Heart left ventricle (tissue), 16 donors: Measurements from ENCODE around the gene TEKTIP1. TPM values are rescaled to one million over a fixed set of nuclear protein-coding genes. Genes with fewer than 3 reads are reported as not detected.

ENCODE experiments used
- ATAC-seq, 4 donors: fragments of 200-7000 bp; cut with Tn5 transposase; one replicate each; pipeline ENCODE4 v1.9.1; 2020 to 2022; ENCODE audit warnings: moderate library complexity in 4 of 4, mild to moderate bottlenecking in 3 of 4, moderate number of reproducible peaks in 1 of 4
- DNase-seq, 5 donors: peaks; one replicate each; pipeline ENCODE4 v3.0.0-alpha.2; 2020
- H3K27ac ChIP-seq, 12 donors: fragments of 200-600 bp; sonication (generic) in 4 of 12; one replicate each; pipeline versions ENCODE4 v1.5.0 to v1.8.0; 2016 to 2022; ENCODE audit warnings: mild to moderate bottlenecking in 2 of 12
- H3K27me3 ChIP-seq, 9 donors: fragments of 200-600 bp; sonication (generic) in 2 of 9; one replicate each; pipeline versions ENCODE4 v1.5.1 to v1.8.0; 2016 to 2022; ENCODE audit warnings: mild to moderate bottlenecking in 3 of 9
- H3K36me3 ChIP-seq, 9 donors: fragments of 200-600 bp; sonication (generic) in 2 of 9; one replicate each; pipeline versions ENCODE4 v1.5.0 to v1.8.0; 2018 to 2022; ENCODE audit warnings: mild to moderate bottlenecking in 2 of 9
- H3K4me1 ChIP-seq, 12 donors: fragments of 200-600 bp; sonication (generic) in 4 of 12; one replicate each; pipeline versions ENCODE4 v1.5.0 to v1.8.0; 2016 to 2022; ENCODE audit warnings: mild to moderate bottlenecking in 3 of 12
- H3K4me3 ChIP-seq, 12 donors: fragments of 200-600 bp; sonication (generic) in 4 of 12; one replicate each; pipeline versions ENCODE4 v1.5.0 to v1.8.0; 2017 to 2022; ENCODE audit warnings: mild to moderate bottlenecking in 9 of 12, moderate library complexity in 4 of 12
- H3K9me3 ChIP-seq, 12 donors: fragments of 200-600 bp; sonication (generic) in 4 of 12; one replicate each; pipeline versions ENCODE4 v1.5.0 to v1.8.0; 2016 to 2022; ENCODE audit warnings: mild to moderate bottlenecking in 1 of 12
- CTCF ChIP-seq, 12 donors: fragments of 200-600 bp; sonication (generic) in 4 of 12; IDR thresholded peaks; one replicate each; pipeline versions ENCODE4 v1.5.0 to v1.8.0; 2018 to 2022; ENCODE audit warnings: antibody characterized with exemption in 12 of 12, mild to moderate bottlenecking in 5 of 12
- POLR2A ChIP-seq, 2 donors: fragments of 450-650 bp; IDR thresholded peaks; one replicate each; pipeline ENCODE4 v1.6.1; 2017; ENCODE audit warnings: antibody characterized with exemption in 2 of 2, mild to moderate bottlenecking in 2 of 2, moderate library complexity in 2 of 2
- WGBS, 4 donors: extraction: QIAGEN DNeasy Blood & Tissue Kit in 2 of 4; methylation state at CpG; one replicate each; pipeline versions ENCODE4 v1.1.5 to v1.1.7; 2013 to 2018; 5-methylcytosine and 5-hydroxymethylcytosine counted together
- intact Hi-C, 10 donors: fragments of 100-400 bp; cut with DNase I; formaldehyde crosslinking; loops; one replicate each; pipeline versions ENCODE4 v1.11.1 to v1.14.2; 2022
- polyA plus RNA-seq, 2 donors: library from polyadenylated mRNA; stranded (reverse); fragments of 200-250 nt; gene quantifications; one replicate each; pipeline ENCODE4 v1.2.3, GENCODE V29; 2013
- total RNA-seq, 9 donors: library from RNA; depleted of rRNA in 2 of 9; stranded (reverse); fragments of >200 nt in 2 of 9; fragmentation: NEBNext Ultra II Directional in 3 of 9; extraction: Animal tissue kit (Norgen Biotek cat#: 25700) in 3 of 9; gene quantifications; one replicate each; pipeline versions ENCODE4 v1.1.0 to v1.2.4, GENCODE V29; 2016 to 2023
- donor health status: ischemic (EF 13 %, LVEDD 7.1; RV severe dilation, severe dysfunction).
- donor health status: healthy with polysubstance abuse.
- donor health status: DM: no; HTN: yes; CAD: no.
- donor health status: DM: no; HTN: no; CAD: no.
- donor health status: ischemic (EF 25% LVEDD 6.9; RV normal size, moderate dysfunction).
- donor health status: ischemic (EF 25% LVEDD 5.7; RV mildly dilated, moderate dysfunction).
- donor health status: healthy.
- donor health status: DM: yes; HTN: yes; CAD: no.
- donor health status: ischemic (EF 35%, LVEDD 5.7; RV mildly dilated, moderate dysfunction).
- donor health status: nonischemic (EF 11% LVEDD 7.7; RV severe dilation, severe dysfunction).
- donor health status: DM: yes; HTN: yes; CAD: no.
- donor health status: PGD.
- donor health status: ischemic (EF 29% LVEDD 5.4; RV normal size, mild dysfunction).
- donor health status: nonischemic (EF 23%, LVEDD 6.1; RV moderate dilation, normal function).

TEKTIP1 gene
- total and polyA plus RNA-seq, 11 donors, result 0.63 to 1.8 (median 0.93) TPM; not detected in 5

GRCh38 chr19:3535981-3536380 is 3.0 kb upstream of the TEKTIP1 start:
- TF ChIP-seq POLR2A (IDR thresholded peaks at IDR 0.05), result no peak
- TF ChIP-seq CTCF (IDR thresholded peaks at IDR 0.05), result no peak
- DNase-seq (no peak), ATAC-seq (no peak)
- Histone ChIP-seq H3K36me3 (peaks cover 0 to 63% (median 55%) of the 10 kb centered on the region in 9 donors), H3K4me1 (peaks cover 0 to 9% (median 0%) of the 10 kb centered on the region in 12 donors), H3K9me3 (no peaks in the 10 kb centered on the region), H3K27ac (peak overlapping the region in 3 of 12 donors; percentile 17 to 46 (median 29)), H3K4me3 (no peak overlapping the region), H3K27me3 (no peaks in the 10 kb centered on the region)
- 66 to 90% (median 87%) methylated on average over 5 to 10 of the region's 10 CpGs for WGBS, 4 donors
- intact Hi-C loops, result no loop called here

- Histone ChIP-seq H3K27ac (peak overlapping the region in 6 of 12 donors; percentile 17 to 46 (median 26)), H3K9me3 (no peaks in the 10 kb centered on the region), H3K4me1 (peaks cover 0 to 9% (median 0%) of the 10 kb centered on the region in 12 donors), H3K36me3 (peaks cover 0 to 57% (median 49%) of the 10 kb centered on the region in 9 donors), H3K27me3 (no peaks in the 10 kb centered on the region), H3K4me3 (no peak overlapping the region)
- ATAC-seq, result peak; percentile 29 to 46 (median 44)
- intact Hi-C loops, result no loop called here
- DNase-seq, result peak in 1 of 5 donors; percentile 67
- WGBS, 4 donors, result 74 to 86% (median 83%) methylated on average over 20 to 27 of the region's 27 CpGs
- TF ChIP-seq CTCF (IDR thresholded peaks at IDR 0.05) (no peak), POLR2A (IDR thresholded peaks at IDR 0.05) (no peak)
Observed at GRCh38 chr19:3536429-3537100, 2.4 kb upstream of the TEKTIP1 start.

GRCh38 chr19:3537101-3537437 is 1.9 kb upstream of the TEKTIP1 start:
- ATAC-seq (peak in 2 of 4 donors; percentile 3 to 5), DNase-seq (peak in 1 of 5 donors; percentile 27)
- intact Hi-C loops, result no loop called here
- WGBS, 4 donors, result 74 to 89% (median 77%) methylated on average over 13 of the region's 13 CpGs
- H3K36me3 ChIP-seq, result peaks cover 0 to 52% (median 44%) of the 10 kb centered on the region in 9 donors
- peaks cover 0 to 9% (median 0%) of the 10 kb centered on the region in 12 donors for H3K4me1 ChIP-seq
- TF ChIP-seq POLR2A (IDR thresholded peaks at IDR 0.05) (no peak), CTCF (IDR thresholded peaks at IDR 0.05) (no peak)
- no peak overlapping the region for H3K4me3 ChIP-seq
- H3K27me3 ChIP-seq, result no peaks in the 10 kb centered on the region
- H3K27ac ChIP-seq, result peak overlapping the region in 6 of 12 donors; percentile 17 to 46 (median 26)
- H3K9me3 ChIP-seq, result no peaks in the 10 kb centered on the region

- intact Hi-C loops, result no loop called here
- DNase-seq, result peak in 1 of 5 donors; percentile 29
- Histone ChIP-seq H3K4me1 (peaks cover 0 to 9% (median 0%) of the 10 kb centered on the region in 12 donors), H3K36me3 (peaks cover 0 to 46% (median 38%) of the 10 kb centered on the region in 9 donors), H3K4me3 (no peak overlapping the region), H3K27me3 (no peaks in the 10 kb centered on the region), H3K27ac (peak overlapping the region in 3 of 12 donors; percentile 17 to 46 (median 24)), H3K9me3 (no peaks in the 10 kb centered on the region)
- WGBS, 4 donors, result 85 to 90% (median 88%) methylated on average over 21 to 22 of the region's 22 CpGs
- TF ChIP-seq POLR2A (IDR thresholded peaks at IDR 0.05) (no peak), CTCF (IDR thresholded peaks at IDR 0.05) (no peak)
- peak in 3 of 4 donors; percentile 4 to 7 (median 6) for ATAC-seq
Observed at GRCh38 chr19:3537438-3538240, 1.3 kb upstream of the TEKTIP1 start.
